LNCaP clone FGC (cell line): ENCODE results near the gene LCTL.

Source experiments
- DNase-seq: peaks from one replicate; pipeline ENCODE4 v3.0.0-alpha.2; 2011; ENCODE audit warnings: low read depth
- H3K4me3 ChIP-seq: 2 replicates; pipeline ENCODE4 v1.5.1; 2011; ENCODE audit warnings: mild to moderate bottlenecking, low read depth, low read length, control low read depth
- CTCF ChIP-seq: IDR thresholded peaks from 2 replicates; pipeline ENCODE4 v1.5.1; 2012; ENCODE audit warnings: mild to moderate bottlenecking; ENCODE audit not compliant: control insufficient read depth, insufficient read depth; ENCODE audit errors: extremely low read depth

LCTL gene

GRCh38 chr15:66608881-66609280 is 43.1 kb upstream of the LCTL start:
- TF ChIP-seq CTCF, result no peak
- no peak overlapping the region for H3K4me3 ChIP-seq
- no peak for DNase-seq

DNA sequence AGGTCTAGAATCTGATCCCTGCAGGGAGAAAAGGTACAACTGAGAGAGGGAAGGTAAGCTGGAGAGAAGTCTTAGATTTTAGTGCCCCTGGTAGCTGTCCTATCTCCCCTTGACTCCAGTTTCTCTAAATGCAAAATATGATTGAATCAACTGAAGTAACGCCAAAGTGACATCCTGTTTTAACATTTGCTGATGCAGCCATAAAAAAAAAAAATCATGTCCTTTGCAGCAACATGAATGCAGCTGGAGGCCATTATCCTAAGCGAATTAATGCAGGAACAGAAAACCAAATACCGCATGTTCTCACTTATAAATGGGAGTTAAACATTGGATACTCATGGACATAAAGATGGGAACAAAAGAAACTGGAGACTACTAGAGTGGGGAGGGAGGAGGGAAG is 42.4 kb upstream of the LCTL start:
- no peak for DNase-seq
- TF ChIP-seq CTCF, result no peak
- H3K4me3 ChIP-seq, result no peak overlapping the region

DNA sequence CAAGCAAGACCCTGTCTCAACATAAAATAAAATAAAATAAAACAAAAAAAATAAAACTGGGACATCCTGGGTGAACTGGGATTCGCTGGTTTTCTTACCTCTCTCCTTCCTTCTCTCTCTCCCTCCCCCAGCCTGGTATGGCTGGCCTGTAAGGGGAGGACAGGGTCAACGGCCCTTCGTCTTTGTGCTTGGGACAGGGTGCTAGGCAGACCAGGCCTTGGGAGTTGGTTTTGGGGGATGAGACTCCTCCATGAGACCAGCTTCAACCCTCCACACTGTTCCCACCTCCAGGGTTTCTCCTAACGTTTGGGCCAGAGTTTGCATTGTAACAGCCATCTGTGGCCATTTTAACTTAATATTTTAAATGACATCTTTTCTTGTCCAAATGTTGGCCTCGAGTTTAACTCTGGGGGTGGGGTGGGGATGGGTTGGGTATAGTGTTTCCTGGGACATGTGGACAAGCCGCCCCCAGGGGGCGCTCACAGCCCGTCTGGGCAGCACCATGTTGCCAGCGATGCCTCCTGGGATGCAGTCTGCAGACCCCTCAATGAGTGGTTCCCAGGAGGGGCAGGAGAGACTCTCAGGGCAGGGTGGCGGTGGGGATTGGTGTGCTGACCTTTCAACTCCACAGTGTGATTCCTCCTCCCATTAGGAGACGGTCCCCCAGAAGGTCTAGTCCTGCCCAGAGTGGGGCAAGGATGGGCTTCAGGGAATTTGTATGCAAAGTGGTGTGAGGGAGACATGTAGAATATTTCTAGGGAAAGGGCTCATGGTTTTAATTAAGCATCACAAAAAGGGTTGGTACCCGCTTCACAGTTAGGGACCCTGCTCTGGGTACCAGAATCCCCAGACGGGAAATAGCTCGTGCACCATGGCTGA is 37.7 kb upstream of the LCTL start:
- peak; percentile 77 for TF ChIP-seq CTCF
- no peak for DNase-seq
- no peak overlapping the region for H3K4me3 ChIP-seq

DNA sequence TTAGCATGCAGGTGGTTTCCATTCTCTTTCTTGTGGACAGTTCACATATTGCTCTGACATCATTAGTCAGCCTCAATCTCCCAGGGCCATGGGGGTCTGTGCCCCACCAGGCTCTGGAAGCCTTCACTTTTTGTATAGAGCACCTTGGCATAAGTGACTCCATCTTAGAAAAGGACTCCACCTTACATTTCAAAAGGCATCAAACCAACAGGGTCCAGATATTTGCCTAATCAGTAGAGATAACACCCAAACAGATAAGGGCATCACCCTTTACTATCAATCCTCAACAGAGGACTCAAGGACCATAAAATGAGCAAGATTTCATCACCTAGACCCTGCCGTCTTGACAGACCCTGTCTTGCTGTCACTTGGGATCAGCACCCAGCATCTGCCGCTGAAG is 35.7 kb upstream of the LCTL start:
- no peak for DNase-seq
- no peak overlapping the region for H3K4me3 ChIP-seq
- no peak for TF ChIP-seq CTCF

- no peak for DNase-seq
- TF ChIP-seq CTCF, result no peak
- no peak overlapping the region for H3K4me3 ChIP-seq
Observed at GRCh38 chr15:66600240-66600627, 34.4 kb upstream of the LCTL start.

DNA sequence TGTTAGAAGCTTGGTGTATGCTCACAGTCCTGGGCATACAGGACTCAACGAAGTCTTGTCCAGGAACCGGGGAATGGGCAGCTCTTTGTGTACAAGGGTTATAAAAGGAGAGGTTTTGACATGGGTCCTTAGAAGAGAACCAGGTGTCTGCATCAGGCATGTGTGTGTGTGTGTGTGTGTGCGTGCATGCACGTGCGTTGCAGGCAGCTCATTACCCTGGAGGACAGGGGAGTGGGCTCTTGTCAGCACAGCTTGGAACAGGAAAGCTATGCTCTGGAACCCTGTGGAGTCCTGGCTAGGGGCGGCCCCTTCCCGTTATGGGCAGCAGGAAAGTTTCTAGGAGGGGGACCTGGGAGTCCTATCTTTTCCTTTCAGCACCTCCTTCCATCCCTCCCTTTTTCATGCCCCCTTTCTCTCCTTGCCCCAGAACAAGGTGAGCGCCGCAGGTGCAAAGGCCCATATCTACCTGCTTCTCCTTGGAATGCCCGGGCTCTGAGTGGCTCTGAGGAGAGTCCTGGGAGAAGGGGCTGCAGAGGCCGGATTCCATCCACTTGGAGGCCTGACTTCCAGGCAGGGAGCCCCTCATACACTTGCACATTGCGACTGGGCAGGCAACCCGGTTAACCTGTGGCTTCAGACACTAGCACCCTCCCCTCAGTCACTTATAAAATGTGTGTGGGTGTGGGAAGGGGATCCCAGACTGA is 33.9 kb upstream of the LCTL start:
- TF ChIP-seq CTCF, result no peak
- no peak for DNase-seq

More for the DNA sequence above, 33.9 kb upstream of the LCTL start:
- H3K4me3 ChIP-seq, result no peak overlapping the region
